Activated CD4-positive, alpha-beta T cell treated with anti-CD3 and anti-CD28 coated beads, Interleukin-10, Interleukin-2, amounts not matched to agents 100 ng/mL and 50 ng/mL, durations not matched to agents 16 hours and 8 hours (primary cell): ENCODE results near the gene FASN.

Source experiments
- DNase-seq: peaks from one replicate; pipeline ENCODE4 v3.0.0-alpha.2; 2020

The FASN gene

GRCh38 chr17:82037092-82037888 is 60.7 kb downstream of the FASN start, which contains the start of gene DCXR:
DCXR (minus strand) TSS chr17:82037697; CDS start chr17:82037682, 15 bp downstream.
- DNase-seq: peak; percentile 98

GRCh38 chr17:82036634-82037091 is 61.4 kb downstream of the FASN start:
- DNase-seq: no peak

GRCh38 chr17:82035956-82036633 is 61.9 kb downstream of the FASN start:
- no peak for DNase-seq

GRCh38 chr17:82035488-82035887 is 62.5 kb downstream of the FASN start:
- DNase-seq: no peak

GRCh38 chr17:82034371-82035011 is 63.5 kb downstream of the FASN start:
- no peak for DNase-seq

- DNase-seq: no peak
Measured at GRCh38 chr17:82033359-82034085, 64.5 kb downstream of the FASN start.

GRCh38 chr17:82031885-82032627 is 66.0 kb downstream of the FASN start:
- peak; percentile 58 for DNase-seq

GRCh38 chr17:82031303-82031884 is 66.6 kb downstream of the FASN start, which contains the start of gene RAC3:
RAC3 (plus strand) TSS chr17:82031678; CDS start chr17:82031762, 84 bp downstream.
- DNase-seq: no peak

- peak; percentile 89 for DNase-seq
Measured at GRCh38 chr17:82030470-82031302, 67.3 kb downstream of the FASN start.

GRCh38 chr17:82029990-82030469 is 68.0 kb downstream of the FASN start:
- DNase-seq: no peak

GRCh38 chr17:82029391-82029790 is 68.6 kb downstream of the FASN start:
- DNase-seq: no peak

- DNase-seq: no peak
Measured at GRCh38 chr17:82028966-82029365, 69.1 kb downstream of the FASN start.
